Hepatocyte (in vitro differentiated cells): ENCODE data around the gene UNC5A. TPM values are rescaled to one million over a fixed set of nuclear protein-coding genes. Genes with fewer than 3 reads are reported as not detected.

ENCODE experiments used
- DNase-seq: peaks from one replicate; pipeline ENCODE4 v3.0.0-alpha.2; 2016; ENCODE audit warnings: low spot score
- H2AFZ ChIP-seq: fragments of 200-600 bp; sonication (generic); 2 replicates; pipeline ENCODE4 v1.6.0; 2016; ENCODE audit warnings: antibody characterized with exemption, mild to moderate bottlenecking
- H3K27ac ChIP-seq: fragments of 200-600 bp; sonication (generic); 2 replicates; pipeline ENCODE4 v1.5.1; 2016; ENCODE audit warnings: mild to moderate bottlenecking
- H3K27me3 ChIP-seq: fragments of 200-600 bp; sonication (generic); 2 replicates; pipeline ENCODE4 v1.6.1; 2016
- H3K36me3 ChIP-seq: fragments of 200-600 bp; sonication (generic); replicated peaks from 2 replicates; pipeline ENCODE4 v1.5.1; 2016; ENCODE audit warnings: low read depth; ENCODE audit not compliant: insufficient read depth
- H3K4me1 ChIP-seq: fragments of 200-600 bp; sonication (generic); 2 replicates; pipeline ENCODE4 v1.5.1; 2016; ENCODE audit warnings: mild to moderate bottlenecking, moderate library complexity; ENCODE audit not compliant: insufficient read depth
- H3K4me2 ChIP-seq: fragments of 200-600 bp; sonication (generic); 2 replicates; pipeline ENCODE4 v1.6.0; 2016
- H3K4me3 ChIP-seq: fragments of 200-600 bp; sonication (generic); 2 replicates; pipeline ENCODE4 v1.5.1; 2016; ENCODE audit warnings: mild to moderate bottlenecking
- H3K79me2 ChIP-seq: fragments of 200-600 bp; sonication (generic); 2 replicates; pipeline ENCODE4 v1.6.0; 2017; ENCODE audit warnings: mild to moderate bottlenecking
- H3K9me2 ChIP-seq: fragments of 200-600 bp; sonication (generic); replicated peaks from 2 replicates; pipeline ENCODE4 v1.6.0; 2017; ENCODE audit warnings: mild to moderate bottlenecking; ENCODE audit not compliant: insufficient read depth
- H3K9me3 ChIP-seq: fragments of 200-600 bp; sonication (generic); 2 replicates; pipeline ENCODE4 v1.5.1; 2016; ENCODE audit warnings: low read depth, mild to moderate bottlenecking
- H4K20me1 ChIP-seq: fragments of 200-600 bp; sonication (generic); 2 replicates; pipeline ENCODE4 v1.6.0; 2016; ENCODE audit warnings: mild to moderate bottlenecking; ENCODE audit not compliant: insufficient read depth, poor library complexity, severe bottlenecking
- CTCF ChIP-seq: fragments of 200-600 bp; sonication (generic); IDR thresholded peaks from 2 replicates; pipeline ENCODE4 v1.5.1; 2016; ENCODE audit warnings: antibody characterized with exemption, mild to moderate bottlenecking; ENCODE audit not compliant: poor library complexity
- EZH2 ChIP-seq: fragments of 200-600 bp; sonication (generic); IDR thresholded peaks from 2 replicates; pipeline ENCODE4 v1.6.1; 2016; ENCODE audit warnings: antibody characterized with exemption, mild to moderate bottlenecking, borderline replicate concordance
- EZH2phosphoT487 ChIP-seq: fragments of 200-600 bp; sonication (generic); IDR thresholded peaks from one replicate; pipeline ENCODE4 v1.6.1; 2018; ENCODE audit warnings: antibody characterized with exemption, mild to moderate bottlenecking, low read depth, moderate library complexity; ENCODE audit not compliant: unreplicated experiment, severe bottlenecking
- WGBS: methylation state at CpG from one replicate; pipeline ENCODE4 v1.1.6; 2016; ENCODE audit warnings: low lambda C conversion rate; ENCODE audit errors: missing lambda C conversion rate; 5-methylcytosine and 5-hydroxymethylcytosine counted together
- polyA plus RNA-seq: library from polyadenylated mRNA; unstranded; fragments of >200 nt; fragmentation: Nextera tagmentation; extraction: Ambion mirVana; gene quantifications from 2 replicates; pipeline ENCODE4 v1.2.1, GENCODE V29; 2016
- total RNA-seq: library from RNA; depleted of rRNA; stranded (reverse); fragments of >200 nt; gene quantifications from 2 replicates; pipeline ENCODE4 v1.2.3, GENCODE V29; 2014

UNC5A gene
- total and polyA plus RNA-seq, 2 experiments from 2014 or later = 0.10 to 1.1 TPM

- H3K4me1 ChIP-seq = no peaks in the 10 kb centered on the region
- no peaks in the 10 kb centered on the region for H3K27me3 ChIP-seq
- no peak overlapping the region for H3K27ac ChIP-seq
- 71% methylated on average over 14 of the region's 15 CpGs for WGBS
- TF ChIP-seq CTCF (no peak), EZH2phosphoT487 (no peak)
- no peaks in the 10 kb centered on the region for H3K79me2 ChIP-seq
- no peak overlapping the region for H3K4me3 ChIP-seq
- no peak overlapping the region for H2AFZ ChIP-seq
- H3K9me2 ChIP-seq = no peaks in the 10 kb centered on the region
- H3K36me3 ChIP-seq = no peaks in the 10 kb centered on the region
- H4K20me1 ChIP-seq = no peaks in the 10 kb centered on the region
- no peak overlapping the region for H3K4me2 ChIP-seq
- no peak for DNase-seq
- H3K9me3 ChIP-seq = no peaks in the 10 kb centered on the region
Observed at GRCh38 chr5:176836811-176837706, 26.7 kb downstream of the UNC5A start.

GRCh38 chr5:176837707-176838115, 27.4 kb downstream of the UNC5A start:
- Histone ChIP-seq H3K9me3 (no peaks in the 10 kb centered on the region), H3K79me2 (no peaks in the 10 kb centered on the region), H3K9me2 (no peaks in the 10 kb centered on the region), H2AFZ (no peak overlapping the region), H3K4me2 (no peak overlapping the region), H4K20me1 (no peaks in the 10 kb centered on the region), H3K36me3 (no peaks in the 10 kb centered on the region), H3K4me3 (no peak overlapping the region), H3K27me3 (no peaks in the 10 kb centered on the region), H3K27ac (no peak overlapping the region), H3K4me1 (no peaks in the 10 kb centered on the region)
- 18% methylated on average over 16 of the region's 16 CpGs for WGBS
- TF ChIP-seq CTCF = no peak
- no peak for TF ChIP-seq EZH2
- no peak for TF ChIP-seq EZH2phosphoT487
- peak; percentile 97 for DNase-seq

- H3K27me3 ChIP-seq = no peaks in the 10 kb centered on the region
- no peaks in the 10 kb centered on the region for H4K20me1 ChIP-seq
- no peaks in the 10 kb centered on the region for H3K79me2 ChIP-seq
- no peak for DNase-seq
- no peaks in the 10 kb centered on the region for H3K9me2 ChIP-seq
- H3K27ac ChIP-seq = no peak overlapping the region
- no peak overlapping the region for H2AFZ ChIP-seq
- WGBS = 76% methylated on average over 21 of the region's 21 CpGs
- no peaks in the 10 kb centered on the region for H3K9me3 ChIP-seq
- H3K4me2 ChIP-seq = no peak overlapping the region
- H3K4me3 ChIP-seq = no peak overlapping the region
- TF ChIP-seq EZH2 (no peak), EZH2phosphoT487 (no peak), CTCF (no peak)
- no peaks in the 10 kb centered on the region for H3K4me1 ChIP-seq
- no peaks in the 10 kb centered on the region for H3K36me3 ChIP-seq
Observed at GRCh38 chr5:176843673-176844072, 33.3 kb downstream of the UNC5A start.
